Endometrial microvascular endothelial cells (primary cell): ENCODE data around the gene SLC22A12. TPM values are rescaled to one million over a fixed set of nuclear protein-coding genes. Genes with fewer than 3 reads are reported as not detected.

Experiments
- in situ Hi-C: cut with HindIII; loops from 2 replicates; pipeline ENCODE4 v1.10.0; 2017; ENCODE audit warnings: low sequenced_read_pairs, low pct_unique_long_range_greater_than_20kb; ENCODE audit errors: inconsistent ontology term
- total RNA-seq: library from RNA; depleted of rRNA; stranded (reverse); fragments of >200 nt; gene quantifications from one replicate; pipeline ENCODE4 v1.2.3, GENCODE V29; 2015; ENCODE audit errors: inconsistent ontology term

Gene SLC22A12
- total RNA-seq, 1 donor from 2014 or later: not detected

DNA sequence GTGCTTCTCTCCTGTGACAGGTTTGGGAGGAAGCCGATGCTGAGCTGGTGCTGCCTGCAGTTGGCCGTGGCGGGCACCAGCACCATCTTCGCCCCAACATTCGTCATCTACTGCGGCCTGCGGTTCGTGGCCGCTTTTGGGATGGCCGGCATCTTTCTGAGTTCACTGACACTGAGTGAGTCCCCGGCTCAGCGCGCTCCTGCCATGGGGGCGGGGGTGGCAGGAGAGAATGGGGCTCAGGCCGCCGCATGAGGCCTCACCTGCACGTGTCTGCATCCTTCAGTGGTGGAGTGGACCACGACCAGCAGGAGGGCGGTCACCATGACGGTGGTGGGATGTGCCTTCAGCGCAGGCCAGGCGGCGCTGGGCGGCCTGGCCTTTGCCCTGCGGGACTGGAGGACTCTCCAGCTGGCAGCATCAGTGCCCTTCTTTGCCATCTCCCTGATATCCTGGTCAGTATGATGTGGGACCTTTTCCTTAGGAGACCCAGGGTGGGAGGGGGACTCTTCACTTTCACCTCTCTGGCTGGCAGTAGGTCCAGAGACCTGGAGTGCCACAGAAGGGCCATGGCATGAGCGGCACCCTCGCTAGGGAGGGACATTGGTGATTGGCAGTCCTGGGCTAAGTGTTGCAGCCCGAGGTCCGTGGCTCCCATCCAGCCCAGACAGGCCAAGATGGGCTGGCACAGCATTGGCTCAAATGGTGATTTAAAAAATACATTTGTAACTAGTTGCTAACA, 28.9 kb upstream of the SLC22A12 start:
- in situ Hi-C loops: no loop called here

DNA sequence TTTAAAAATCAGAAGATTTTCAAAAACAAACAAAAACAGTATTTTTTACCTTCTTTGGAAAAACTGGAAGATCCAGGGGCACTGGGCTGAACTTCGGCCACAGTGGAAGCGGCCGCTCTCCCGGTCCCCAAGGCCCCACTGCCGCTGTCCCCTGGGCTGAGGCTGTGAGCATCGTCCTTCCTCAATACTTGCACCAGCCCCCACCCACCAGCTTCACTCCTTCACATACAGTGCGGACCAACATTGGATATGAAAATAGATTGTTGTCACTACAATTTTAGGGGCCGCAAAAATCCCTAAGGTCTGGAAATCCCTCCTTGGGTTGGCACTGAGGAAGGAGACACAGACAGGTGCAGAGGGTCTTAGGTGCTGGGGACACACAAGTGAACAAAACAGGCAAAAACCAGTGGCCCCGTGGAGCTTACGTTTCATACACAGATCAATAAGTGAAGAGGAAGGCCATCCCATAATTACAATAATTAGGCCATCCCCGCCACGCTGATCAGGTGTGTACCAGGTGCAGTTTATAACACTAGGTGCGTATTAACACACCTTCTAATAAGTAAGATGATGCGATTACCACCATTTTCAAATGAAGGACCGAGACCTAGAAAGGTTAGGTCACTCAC, 28.2 kb upstream of the SLC22A12 start:
- in situ Hi-C loops: no loop called here

DNA sequence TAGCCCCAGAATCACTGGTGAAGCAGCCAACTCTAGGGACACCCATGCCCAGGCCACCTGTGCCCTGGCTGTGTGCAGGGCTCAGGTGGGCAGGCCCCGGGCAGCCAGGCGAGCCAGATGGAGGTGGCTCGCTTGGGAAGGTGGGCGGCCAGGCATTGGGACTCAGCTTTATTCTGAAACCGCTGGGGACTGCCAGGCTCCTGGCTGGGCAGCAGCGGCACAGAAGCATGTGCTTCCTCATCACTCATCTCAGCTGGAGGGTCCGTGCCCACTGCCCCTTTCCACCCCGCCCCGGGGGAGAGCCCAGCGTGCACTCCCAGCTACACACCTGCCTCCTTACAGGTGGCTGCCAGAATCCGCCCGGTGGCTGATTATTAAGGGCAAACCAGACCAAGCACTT, 27.1 kb upstream of the SLC22A12 start:
- in situ Hi-C loops: no loop called here

DNA sequence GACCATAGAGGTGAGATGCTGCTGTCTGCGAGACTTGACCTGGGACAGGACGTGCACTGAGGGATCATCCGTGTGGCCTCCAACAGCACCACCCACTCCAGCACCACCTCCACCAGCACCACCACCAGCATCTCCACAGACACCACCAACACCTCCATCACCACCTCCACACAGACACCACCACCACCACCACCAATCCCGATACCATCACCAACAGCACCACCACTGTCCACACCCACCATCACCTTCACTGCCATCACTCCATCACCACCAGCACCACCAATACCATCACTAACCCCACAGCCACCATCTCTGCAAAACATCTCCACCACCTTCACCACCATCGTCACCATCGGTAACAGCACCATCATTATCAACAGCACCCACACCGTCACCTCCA, 26.6 kb upstream of the SLC22A12 start:
- in situ Hi-C loops: no loop called here

DNA sequence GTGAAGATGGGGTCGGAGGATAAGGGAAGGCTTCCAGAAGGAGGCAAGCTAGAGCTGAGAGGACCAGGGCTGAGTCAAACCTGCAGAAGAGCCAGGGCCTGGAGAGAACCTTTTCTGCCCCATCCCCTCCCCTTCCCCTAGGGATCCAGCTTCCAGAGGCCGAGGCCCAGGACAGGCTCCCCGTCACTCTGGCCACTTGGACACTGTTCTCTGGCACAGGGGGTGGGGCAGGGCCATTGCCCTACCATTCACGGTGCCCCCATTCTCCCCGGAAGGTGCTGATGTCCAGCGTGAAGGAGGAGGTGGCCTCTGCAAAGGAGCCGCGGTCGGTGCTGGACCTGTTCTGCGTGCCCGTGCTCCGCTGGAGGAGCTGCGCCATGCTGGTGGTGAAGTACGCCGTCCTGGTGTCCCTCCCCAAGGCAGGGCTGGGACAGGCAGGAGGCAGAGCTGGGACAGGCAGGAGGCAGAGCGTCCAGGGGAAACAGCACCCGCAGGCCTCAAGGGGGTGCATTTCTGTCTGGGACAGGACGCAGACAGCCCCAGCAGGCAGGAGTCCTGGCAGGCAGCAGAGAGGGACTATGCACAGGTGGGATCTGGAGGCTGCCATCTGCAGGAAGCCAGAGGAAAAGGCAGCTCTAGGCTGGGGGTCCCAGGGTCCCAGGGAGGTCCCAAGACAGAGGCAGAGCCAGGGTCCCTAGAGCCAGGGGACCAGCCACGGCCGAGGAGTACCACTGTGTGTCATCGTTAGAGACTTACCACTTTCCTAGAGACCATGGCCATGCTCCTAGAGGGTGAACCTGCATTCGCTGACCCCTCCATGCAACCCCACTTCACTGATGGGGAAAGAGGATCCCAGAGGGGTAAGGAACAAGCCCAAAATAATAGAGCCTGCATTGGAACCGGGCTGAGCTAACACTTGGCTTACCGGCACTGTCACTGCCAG, 25.8 kb upstream of the SLC22A12 start:
- in situ Hi-C loops: no loop called here

DNA sequence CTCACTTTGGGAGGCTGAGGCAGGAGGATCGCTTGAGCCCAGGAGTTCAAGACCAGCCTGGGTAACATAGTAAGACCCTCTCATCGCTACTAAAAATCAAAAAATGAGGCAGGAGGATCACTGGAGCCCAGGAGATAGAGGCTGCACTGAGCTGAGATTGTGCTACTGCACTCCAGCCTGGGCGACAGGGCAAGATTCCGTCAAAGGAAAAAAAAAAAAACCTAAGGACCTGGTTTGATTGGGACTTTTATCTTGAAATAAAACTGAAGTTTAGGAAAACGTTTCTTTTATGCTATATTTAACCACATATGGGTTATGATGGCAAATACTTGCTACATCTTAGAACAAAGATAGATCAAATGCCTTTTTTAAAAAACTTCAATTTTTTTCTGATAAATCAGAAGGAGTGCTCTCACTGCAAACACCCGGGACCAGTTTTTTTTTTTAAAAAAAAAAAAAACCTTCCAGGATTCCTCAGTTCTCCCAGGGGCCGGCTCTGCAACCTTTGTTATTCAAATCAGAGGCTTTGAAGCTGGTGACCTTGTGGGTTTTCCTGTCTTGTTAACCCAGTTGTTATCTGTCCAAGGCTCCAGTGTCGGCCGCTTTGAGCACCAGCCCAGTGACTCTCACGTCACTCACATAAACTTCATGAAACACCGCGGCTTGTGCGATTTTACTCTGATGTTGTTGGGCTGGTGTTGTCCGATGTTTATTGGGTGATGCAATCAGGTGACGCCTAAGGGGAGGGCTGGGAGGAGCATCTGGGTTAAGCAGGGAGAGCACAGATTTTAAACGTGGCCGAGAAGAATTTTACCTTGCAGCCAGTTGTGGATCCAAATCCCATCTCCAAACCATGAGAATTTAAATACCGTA, 24.7 kb upstream of the SLC22A12 start:
- in situ Hi-C loops: no loop called here

DNA sequence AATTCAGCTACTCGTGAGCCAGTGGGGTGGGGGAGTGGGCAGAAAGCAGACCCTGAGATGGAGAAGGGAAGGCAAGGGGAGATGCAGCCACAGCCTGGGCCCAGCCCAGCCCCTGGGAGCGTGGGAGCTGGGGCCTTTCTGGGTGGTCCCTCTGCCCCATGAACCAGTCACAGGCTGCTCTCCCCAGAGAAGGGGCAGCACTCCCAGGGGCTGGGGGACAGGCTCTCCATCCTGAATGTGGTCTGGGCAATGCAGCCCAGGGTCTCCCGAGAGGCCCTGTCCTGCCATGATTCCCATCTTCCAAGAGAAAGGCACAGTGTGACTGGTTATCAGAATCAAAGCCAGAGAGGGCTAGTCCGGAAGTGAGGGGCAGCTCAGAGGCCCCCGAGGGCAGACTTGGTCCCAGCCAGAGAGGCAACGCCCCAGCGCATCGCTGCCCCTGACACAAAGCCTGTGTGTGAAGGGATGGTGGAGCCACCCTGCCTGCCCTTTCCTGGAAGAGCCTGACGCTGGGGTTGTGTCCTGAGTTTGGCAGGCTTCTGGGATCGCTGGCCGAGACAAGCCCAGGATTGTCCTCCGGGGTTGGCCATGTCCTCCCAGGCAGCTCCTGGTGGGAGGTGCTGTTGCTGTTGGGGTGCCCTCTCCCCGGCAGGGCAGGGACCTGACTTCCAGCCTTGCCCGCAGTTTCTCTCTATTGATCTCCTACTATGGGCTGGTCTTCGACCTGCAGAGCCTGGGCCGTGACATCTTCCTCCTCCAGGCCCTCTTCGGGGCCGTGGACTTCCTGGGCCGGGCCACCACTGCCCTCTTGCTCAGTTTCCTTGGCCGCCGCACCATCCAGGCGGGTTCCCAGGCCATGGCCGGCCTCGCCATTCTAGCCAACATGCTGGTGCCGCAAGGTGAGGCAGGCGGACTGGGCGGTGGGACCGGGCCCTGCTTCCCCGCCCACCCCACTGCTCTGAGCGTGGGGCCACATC, 23.8 kb upstream of the SLC22A12 start:
- in situ Hi-C loops: no loop called here

DNA sequence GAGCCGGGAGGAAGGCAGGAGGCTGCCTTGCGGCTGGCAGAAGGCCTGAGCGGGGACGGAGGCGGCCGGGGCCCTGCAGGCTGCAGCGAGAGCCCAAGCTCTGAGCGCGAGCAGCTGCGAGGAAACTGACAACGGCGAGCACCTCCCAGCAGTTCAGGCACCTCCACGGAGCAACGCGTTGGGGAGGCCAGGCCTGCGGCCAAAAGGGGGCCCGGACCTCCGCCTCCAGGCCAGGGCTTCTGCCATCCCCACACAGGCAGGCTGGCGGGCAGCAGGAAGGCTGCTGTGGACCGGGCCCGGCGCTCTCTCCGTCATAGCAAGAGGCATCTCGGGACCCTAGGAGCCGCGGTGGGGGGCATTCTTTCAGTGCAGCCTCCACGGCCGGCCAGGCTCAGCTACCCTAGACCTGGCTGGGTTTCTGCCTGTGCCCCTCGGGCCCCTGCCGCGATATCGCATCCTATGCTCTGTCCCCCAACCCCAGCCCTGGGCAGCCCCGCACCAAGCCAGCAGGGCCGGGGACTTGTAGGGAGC, 22.9 kb upstream of the SLC22A12 start:
- in situ Hi-C loops: no loop called here

DNA sequence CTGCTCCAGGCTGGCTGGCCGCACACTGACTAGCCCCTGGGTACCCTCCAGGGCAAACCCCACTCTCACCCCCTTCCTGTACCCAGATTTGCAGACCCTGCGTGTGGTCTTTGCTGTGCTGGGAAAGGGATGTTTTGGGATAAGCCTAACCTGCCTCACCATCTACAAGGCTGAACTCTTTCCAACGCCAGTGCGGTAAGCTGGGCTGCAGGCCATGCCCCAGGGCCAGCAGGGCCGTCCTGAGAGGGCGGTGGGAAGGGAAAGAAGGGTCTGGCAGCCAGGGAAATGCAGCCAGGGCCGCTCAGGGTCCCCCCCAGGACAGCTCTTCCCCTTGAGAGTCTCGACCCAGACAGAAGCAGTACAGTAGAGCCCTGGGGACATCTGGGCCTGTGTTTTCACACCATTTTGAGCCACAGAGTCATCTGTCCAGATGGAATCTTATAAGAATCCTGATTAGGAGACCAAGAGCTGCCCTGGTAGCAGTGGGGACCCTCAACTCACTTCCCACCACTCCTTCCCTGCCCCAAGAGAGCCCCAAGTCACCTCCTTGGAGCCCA, 22.4 kb upstream of the SLC22A12 start:
- in situ Hi-C loops: no loop called here

DNA sequence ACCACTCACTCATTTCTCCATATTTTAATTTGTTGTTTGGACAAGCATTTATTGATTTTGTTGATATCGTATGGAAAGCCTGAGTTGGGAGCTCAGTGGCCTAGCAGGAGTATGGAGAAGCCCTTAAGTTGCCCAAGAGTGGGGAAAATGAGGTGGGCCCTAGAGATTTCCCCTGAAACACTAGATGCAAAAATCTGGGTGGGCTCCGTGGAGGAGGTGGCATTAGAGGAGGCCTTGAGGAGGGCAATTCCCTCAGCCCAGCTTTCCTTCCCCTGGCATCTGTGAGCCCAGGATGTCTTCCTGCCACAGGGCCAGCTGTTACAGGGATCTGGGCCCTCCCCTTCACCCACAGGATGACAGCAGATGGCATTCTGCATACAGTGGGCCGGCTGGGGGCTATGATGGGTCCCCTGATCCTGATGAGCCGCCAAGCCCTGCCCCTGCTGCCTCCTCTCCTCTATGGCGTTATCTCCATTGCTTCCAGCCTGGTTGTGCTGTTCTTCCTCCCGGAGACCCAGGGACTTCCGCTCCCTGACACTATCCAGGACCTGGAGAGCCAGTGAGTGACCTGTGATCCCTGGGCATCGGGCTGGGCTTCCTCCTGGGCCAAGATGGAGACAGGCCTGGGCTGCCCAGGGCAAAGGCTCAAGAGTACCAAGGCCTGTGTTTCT, 21.6 kb upstream of the SLC22A12 start:
- in situ Hi-C loops: no loop called here

DNA sequence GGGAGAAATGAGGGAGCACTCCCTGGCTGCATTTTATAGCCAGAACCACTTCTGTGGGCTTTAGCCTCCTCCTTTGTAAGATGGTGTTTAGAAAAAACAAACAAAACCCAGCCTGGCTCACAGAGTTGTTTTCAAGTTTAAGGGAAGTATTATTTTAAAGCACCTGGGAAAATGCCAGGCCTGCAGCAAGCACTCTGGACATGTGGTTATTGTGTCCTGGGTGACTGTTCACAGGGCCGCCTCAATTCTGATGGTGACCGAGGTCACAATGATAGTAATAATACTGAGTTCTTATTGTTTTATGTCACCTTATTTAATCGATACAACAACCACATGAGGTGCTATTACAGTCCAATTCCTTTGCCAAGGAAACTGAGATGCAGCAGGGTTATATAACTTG, 20.7 kb upstream of the SLC22A12 start:
- in situ Hi-C loops: no loop called here

DNA sequence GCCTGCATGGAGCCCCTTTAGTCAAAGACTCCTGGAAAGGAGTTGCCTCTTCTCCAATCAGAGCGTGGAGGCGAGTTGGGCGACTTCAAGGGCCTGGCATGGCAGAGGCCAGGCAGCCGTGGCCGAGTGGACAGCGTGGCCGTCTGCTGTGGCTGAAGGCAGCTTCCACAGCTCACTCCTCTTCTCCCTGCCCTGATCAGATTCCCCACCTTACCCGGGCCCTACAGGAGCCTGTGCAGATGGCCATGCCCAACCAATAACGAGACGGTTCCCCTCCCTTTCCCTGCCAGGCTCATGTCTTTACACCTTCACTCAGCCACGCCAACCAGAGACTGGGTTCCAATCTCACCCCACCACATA, 20.0 kb upstream of the SLC22A12 start:
- in situ Hi-C loops: no loop called here

DNA sequence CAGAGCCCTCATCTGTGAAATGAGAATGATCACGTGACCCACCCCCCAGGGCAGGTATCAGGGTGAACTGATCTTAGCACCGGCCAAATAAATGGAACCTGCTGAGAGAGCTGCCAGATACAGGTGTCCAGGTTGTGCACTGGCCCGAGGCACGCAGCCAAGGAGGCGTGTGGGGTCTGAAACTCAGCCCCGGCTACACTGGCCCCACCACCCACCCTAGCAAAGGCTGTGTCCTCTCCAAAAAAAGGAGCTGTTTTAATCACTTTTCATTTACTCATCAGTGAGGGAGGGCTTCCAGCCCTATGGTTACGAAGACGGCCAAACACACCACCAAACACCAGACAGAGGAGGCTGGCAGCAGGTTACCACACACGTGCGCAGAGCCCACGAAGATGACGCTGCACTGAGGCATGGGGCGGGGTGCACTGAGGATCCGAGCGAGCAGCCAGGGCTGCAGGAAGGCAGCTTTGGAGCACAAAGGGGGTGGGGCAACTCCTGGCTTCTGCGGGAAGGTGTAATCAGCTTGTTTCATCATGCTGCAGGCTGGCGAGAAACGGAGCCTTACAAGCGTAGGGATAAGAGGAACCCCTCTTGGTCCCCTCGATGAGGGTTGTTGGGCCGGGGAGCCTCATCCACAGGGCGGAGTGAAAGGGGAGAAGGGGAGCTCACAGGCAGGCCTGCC, 19.5 kb upstream of the SLC22A12 start:
- in situ Hi-C loops: no loop called here

DNA sequence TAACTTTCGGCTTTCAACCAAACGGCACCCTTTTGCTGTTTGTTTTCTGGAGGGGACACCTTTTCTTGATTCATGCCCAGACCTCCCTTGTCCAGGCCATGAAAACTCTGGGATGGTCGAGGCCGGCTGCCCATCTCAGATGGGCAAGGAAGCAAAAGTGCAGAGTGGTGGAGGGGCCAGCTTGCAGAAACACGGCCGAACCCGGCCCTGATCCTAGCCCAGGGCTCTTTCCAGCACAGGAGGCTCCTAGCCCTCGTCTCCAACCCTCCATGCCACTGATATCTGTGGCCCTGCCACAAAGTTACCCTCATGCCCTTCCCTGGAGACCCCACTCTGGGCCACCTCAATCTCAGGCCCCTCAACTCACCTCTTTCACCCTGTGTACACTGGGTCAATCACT, 18.9 kb upstream of the SLC22A12 start:
- in situ Hi-C loops: no loop called here

DNA sequence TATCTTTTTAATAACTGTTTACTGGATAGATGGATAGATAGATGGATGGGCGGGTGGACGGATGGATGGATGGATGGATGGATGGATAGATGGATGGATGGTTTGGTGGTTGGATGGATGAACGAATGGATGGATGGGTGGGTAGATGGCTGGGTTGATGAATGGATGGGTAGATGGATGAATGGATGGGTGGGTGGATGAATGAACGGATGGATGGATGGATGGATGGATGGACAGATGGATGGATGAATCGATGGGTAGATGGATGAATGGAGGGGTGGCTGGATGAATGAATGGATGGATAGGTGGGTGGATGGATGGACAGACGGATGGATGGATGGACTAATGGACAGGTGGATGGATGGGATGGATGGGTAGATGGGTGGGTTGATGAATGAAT, 13.8 kb upstream of the SLC22A12 start:
- in situ Hi-C loops: no loop called here

DNA sequence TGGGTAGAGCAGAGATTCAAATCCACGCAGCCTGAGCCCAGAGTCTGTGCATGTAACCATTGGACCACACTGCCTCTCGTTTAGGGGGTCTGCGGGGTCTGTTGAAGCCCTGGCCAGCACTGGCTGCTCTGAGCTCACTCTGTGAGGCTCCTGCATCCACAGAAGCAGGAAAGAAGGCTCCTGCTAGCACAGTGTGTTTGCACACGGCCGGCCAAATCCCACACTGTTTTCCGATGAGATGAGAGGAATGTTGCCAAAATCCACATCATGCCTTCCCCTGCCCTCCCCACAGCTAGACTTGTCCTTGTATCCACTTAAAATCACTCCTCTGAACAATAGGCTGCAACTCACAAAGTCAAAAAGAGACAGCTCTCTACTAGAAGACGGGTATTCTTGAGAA, 10.6 kb upstream of the SLC22A12 start:
- in situ Hi-C loops: no loop called here
